ENCODE data around the gene SMPDL3A.

DNA sequence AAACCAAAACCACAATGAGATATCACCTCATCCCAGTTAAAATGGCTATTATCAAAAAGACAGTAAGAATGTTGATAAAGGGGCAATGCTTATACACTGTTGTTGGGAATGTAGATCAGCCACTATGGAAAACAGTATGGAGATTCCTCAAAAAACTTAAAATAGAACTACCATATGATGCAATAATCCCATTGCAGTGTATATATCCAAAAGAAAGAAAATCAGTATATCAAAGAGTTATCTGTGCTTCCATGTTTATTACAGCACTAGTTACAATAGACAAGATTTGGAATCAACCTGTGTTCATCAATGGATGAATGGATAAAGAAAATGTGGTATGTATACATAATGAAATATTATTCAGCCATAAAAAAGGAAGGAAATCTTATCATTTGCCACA is 13.1 kb upstream of the SMPDL3A start:
- TF ChIP-seq POLR2A (IDR thresholded peaks at IDR 0.05; ENCODE audit: low read depth, low read length): no peak
- TF ChIP-seq POLR2AphosphoS5 (IDR thresholded peaks at IDR 0.05; ENCODE audit: low read depth, low read length): no peak
- TF ChIP-seq TAF1 (IDR thresholded peaks at IDR 0.05; ENCODE audit: low read depth, low read length): no peak
- no peak for TF ChIP-seq POU2F2 (IDR thresholded peaks at IDR 0.05; ENCODE audit: low read depth, low read length)
- TF ChIP-seq PAX5 (IDR thresholded peaks at IDR 0.05; ENCODE audit: insufficient read depth, low read length, severe bottlenecking): no peak
